ENCODE data around the gene NOS1.
"Not testable (repeated sequence)": the region's sequence is repeated elsewhere in the genome, so short reads cannot be mapped to it uniquely, and the experiment has no call there.

NOS1 gene

DNA sequence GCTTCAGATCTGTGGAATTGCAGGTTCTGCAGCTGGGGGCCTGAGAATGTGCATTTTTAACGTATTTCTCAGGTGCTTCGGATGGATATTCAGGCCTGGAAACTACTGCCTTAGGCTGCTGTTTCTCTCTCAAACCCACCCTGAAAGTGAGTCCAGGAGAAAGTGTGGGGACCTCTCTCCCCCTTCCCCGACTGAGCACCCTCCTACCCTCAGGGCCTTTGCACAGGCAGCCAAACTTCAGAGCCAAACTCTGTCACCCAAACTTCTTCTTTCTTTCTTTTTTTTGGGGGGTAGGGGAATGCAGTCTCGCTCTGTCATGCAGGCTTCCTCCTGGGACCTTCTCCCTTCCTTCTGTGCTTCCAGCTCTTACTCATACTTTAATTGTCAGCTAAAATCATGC lies 88.7 kb downstream of the NOS1 start:
- DNase-seq, result no peak

DNA sequence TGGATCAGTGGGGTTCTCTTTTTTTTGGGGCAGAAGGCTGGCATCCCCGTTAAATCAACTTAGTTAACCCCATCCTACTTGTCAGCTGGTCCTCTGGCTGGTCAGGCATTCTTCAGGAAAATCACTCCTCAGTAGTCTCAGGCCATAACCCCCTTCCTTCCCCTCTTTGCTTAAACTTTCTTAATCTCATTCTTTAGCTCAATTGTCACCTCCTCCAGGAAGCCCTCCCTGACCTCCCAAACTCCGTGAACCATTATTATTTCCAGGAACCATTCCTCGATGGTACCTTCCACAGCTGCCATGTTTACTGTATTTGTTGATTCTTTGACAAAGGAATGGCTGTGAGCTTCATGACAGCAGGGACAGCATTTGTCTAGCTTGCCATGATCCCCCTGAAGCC lies 98.7 kb downstream of the NOS1 start:
- DNase-seq, result no peak

DNA sequence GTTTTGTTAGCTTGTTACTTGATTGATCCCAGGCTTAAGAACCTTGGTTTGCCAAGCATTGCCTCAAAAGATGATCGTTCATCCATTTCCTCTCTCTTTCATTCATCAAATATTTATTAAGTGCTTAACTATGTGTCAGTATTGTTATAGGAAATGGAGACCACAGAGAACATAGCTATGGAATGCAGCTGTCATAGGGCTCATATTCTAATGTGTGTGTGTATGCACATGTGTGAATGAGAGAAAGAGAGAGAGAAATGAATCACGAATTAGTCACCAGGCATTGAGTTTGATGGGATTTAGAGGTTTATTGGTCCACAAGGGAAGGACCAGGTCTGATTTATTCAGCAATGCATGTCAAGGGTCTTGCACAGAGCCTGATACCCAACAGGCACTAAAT lies 100.2 kb downstream of the NOS1 start:
- no peak for DNase-seq

DNA sequence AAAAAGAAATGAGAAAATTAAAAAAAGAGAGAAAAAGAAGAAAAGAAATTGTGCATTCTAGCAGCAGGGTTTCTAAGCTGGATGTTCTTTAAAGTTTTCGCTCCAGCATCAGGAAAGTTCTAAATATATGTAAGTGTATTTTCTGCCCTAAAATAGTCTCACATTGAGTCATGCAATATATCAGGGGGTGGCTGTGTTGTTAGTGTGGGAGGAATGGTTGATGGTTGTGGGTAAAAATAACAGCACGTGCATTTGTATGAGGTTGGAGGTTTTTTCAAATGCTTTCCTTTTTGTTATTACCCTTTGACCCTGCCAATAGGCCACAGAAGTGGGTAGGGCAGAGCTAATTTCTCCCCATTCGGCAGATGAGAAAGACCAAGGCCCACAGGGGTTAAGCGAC lies 106.0 kb downstream of the NOS1 start:
- DNase-seq, result no peak

DNA sequence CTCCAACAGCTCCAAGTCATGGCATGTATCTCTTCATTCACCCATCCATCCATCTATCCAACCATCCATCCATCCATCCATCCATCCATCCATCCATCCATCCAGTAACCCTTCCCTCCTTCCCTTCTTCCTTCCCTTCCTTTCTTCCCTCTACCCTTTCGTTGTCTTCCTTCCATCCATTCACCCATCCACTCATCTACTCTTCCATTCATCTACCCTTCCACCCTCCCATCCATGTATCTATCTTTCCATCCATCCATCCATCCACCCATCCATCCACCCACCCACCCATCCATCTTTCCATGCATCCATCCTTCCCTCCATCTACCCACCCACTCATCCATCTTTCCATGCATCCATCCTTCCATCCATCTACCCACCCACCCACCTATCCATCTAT lies 117.9 kb downstream of the NOS1 start:
- no peak for DNase-seq

DNA sequence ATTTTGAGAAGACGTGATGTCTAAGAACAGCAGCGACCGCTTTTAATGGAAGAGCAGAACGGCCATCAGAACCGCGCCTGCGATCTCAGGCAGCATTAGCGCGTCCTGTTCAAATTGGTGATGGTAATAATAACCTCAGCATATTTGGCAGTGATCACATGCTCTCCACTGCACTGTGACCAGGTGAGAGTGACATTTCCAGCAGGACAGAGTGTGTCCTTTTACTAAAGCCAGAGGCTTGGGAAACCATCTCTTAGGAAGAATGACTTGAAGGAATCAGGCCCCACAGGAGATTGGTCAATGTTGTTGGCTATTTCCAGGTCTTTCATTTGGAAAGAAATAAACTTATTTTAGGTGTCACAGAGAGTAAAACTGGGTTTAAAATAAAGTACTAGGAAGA lies 119.7 kb downstream of the NOS1 start:
- no peak for DNase-seq

DNA sequence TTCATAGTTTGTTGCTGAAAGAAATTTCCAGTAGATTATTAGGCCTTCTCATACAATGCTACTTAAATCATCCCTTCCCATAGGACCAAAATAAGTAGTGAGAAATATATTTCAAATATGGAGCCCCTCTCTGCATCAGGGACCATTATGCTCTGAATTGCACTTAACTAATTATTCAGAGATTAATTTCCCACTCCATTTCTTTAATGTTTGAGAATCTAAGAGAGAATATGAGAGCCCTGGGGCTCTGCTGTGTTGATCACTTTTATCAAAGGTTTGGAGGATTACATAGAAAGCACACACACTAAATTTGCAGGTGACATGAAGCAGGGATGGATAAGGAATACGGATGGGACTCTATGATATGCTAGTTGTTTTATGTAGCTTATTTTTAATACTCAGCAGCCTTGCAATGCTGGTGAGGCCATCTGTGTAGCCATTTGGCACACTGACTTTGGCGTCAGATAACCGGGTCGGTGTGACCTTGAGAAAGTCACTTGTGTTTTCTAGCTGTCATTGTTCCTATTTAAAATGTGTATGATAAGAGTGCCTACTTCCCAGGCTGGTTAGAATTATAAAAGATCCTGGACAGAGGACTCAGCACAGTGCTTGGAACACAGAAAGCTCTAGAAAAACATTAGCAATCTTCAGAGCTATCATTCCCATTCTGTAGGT lies 121.2 kb downstream of the NOS1 start:
- no peak for DNase-seq

DNA sequence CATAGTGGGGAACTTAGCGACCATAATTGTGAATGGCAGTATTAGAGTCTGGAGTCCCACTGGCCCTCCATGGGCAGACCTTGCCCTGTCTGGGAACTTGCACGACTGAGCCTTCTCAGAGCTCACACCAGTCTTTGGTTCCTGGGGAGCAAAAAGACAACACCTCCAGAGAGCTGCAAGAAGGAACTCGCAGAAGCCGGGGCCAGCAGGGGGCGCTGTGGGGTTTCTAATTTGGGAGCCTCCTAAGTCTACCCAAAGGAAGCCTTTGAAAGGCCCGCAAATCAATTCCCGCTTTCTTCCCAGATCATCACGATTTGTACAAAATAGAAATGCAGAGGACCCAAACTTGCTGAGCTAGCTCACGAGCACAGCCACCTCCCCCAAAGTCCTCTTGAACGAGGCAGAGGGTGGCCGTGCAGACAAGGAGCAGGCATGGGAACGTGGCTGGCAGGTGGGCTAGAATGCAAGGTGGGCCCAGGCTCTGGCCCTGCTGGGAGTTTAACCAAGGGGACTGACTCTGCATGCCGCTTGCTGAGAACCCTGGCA lies 124.9 kb downstream of the NOS1 start:
- DNase-seq, result peak in 50 of 51 donors; percentile 4 to 90 (median 67)

DNA sequence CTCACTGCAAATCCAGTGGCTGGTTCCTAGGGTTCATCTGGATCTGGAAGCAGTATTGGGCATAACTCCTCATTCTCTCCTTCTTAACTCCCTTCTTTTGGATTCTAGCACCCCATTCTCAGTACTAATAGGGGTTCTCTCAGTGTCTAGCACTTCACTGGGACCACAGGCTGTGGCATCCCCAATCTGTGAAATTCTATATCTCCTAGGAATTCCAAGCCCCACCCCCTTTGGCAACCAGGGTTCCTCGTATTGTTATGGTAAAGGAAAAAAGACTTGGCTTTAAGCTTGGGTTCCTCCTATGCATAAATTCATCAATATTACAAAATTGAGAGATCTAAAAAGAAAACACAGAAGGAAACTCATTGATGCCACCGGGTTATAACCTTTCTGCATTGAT lies 126.2 kb downstream of the NOS1 start:
- DNase-seq, result no peak

DNA sequence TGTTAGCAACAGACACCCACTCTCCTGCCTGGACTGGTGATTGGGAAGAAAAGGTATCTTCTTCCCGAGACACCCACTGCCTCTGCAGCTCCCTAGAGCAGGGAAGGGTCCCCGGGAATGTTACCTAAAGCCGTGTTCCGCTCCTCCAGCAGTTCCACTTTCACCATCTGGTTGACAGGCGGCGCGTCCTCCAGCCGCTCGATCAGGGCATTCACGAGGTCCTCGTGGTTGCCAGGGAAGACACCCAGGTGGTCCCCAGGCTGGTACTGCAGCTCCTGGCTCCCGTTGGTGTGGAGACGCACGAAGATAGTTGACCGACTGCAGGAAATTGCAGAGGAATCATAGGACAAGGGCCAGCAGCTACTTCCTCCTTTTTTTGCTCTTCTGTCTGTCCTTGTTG lies 127.0 kb downstream of the NOS1 start:
- no peak for DNase-seq

DNA sequence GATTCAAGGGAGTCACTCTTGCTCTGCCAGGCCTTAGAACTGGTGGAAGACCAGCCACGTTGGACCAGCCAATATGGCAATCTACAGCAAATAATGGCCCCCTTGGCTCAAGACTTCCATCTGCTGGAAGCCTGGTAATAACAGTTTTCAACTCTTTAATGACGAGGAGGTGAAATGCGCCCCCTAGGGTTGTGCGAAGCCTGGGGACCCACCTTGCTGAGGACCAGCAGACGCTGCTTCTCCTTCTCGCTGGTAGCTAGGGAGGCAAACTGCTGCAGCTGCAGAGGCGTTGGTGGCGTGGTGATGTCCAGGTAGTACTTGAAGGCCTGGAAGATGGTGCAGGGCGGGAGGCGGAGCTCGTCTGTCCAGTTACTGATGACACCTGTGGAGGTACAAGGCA lies 129.7 kb downstream of the NOS1 start:
- DNase-seq, result no peak

DNA sequence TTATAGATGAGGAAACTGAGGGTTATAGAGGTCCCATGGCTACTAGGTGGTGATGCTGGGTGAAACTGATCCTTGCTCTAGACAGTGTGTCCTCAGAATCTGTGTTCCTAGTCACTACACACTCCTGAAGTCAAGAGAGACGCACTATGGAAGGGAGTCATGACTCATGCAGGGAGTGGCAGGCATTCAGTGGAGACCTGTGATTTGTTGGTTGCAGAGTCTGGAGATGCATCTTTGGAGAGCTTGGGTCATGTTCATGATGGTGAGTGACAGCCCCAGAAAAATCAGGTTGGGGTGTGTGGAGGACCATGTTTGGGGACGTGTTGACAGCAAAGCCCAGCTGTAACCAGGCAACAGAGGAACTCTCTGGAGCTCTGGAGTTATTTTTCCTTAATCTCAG lies 133.2 kb downstream of the NOS1 start:
- peak in 7 of 51 donors; percentile 2 to 22 (median 4) for DNase-seq

DNA sequence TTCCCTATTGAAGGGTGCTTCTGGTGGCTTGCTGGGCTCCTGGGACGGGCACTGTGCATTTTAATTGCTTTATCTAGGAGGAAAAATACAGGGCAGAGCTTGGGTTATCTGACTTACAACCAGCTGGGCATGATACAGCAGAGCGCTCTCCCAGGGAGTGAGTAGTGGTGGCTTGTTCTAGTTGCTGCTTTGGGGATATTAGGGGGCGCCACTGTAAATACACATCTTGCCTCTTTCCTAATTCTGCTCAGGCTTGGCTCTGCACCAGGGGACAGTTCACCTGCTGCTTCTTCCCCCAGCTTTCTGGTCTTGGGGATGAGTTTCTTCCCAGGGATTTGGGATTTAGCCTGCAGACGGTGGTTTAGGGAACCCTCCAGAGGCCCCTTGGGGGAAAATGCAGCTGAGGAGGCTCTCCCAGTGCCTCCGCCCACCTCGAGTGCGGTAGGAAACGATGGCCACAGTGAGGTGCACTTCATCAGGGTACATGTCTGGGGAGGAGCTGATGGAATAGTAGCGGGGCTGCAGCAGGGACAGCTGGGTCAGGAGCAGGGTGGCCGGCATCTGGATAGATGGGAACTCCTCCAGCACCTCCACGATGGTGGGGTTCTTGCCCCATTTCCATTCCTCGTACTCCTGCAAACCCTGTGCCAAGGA lies 134.3 kb downstream of the NOS1 start:
- DNase-seq, result no peak

DNA sequence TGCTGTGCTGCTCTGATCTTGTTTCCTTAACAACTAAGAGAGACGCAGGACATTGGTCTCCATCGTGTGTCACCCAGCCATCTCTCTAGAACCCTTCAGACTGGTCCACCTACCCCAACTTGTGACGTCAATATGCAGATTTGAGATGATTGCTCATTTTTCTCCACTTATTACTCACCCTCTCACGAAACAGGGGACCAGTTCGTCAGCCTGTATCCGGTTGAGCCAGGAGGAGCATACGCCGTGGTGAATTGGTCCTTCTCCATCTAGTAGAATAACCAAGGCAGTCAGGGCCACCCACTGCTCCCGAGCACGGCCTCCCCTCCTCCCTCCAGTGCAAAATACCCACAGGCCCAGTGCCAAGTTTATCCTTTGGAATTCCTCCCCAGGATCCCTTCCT lies 134.9 kb downstream of the NOS1 start:
- DNase-seq, result no peak

DNA sequence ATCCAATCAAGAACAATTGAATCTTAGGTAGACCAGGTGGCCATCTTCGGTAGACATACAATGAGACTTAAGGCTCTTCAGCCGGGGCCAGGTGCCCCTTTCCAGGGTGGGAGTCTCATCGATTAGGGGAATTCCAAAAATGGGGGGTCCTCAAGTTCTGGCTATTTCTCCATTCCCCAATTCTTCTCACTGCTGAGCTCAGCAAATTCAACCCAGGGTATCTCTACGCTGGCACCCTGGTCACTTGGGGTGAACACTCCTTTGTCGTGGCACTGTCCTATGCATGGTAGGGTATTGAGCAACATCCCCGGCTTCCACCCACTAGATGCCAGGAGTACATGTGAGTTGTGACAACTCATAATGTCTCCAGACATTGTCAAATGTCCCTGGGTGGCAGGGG lies 136.2 kb downstream of the NOS1 start:
- no peak for DNase-seq

DNA sequence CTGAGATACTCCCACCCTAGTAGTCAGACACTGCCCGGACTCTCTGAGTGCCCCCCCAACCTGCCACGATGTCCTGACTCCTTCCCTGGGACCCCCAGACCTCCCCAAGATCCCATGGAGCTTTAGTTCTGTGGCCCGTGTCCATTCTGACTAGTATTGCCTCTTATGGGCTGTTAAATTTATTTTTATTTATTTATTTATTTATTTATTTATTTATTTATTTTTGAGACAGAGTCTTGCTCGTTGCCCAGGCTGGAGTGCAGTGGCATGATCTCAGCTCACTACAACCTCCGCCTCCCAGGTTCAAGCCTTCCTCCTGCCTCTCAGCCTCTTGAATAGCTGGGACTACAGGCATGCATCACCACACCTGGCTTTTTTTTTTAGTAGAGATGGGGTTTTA lies 140.5 kb downstream of the NOS1 start:
- DNase-seq, result not testable (repeated sequence)

DNA sequence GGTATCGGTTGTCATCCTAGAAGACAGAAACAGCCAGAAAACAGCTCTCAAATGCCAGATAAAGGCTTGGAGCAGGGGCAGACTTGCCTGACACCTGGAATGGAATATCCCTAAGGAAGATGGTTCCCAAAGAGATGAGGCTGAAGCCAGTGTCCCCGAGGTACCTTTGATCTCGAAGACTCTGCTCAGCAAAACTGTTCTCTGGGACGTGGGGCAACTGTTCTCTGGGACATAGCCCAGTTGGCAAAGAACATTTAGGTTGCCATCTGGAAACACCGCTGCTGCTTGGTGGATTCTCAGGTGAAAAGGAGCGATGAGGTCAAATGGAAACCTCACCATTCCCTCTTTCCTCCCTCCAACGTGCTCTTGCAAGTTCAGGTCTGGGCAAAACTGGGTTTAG lies 143.3 kb downstream of the NOS1 start:
- no peak for DNase-seq

DNA sequence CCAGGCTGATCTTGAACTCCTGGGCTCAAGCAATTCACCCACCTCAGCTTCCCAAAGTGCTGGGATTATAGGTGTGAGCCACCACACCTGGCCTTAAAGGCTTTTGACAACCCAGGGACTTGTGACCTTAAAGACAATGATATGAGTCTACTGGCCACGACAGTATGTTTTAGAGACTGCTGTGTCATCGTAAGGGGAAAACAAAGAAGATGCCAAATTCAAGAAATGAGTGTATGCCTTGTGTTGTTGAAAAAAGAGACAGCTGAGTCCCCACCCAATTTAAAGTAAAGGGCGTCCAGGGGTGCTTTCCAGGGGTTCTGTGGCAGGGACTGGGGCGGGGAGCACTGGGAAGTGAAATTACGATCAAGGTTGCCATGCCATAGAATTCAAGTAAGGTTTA lies 144.7 kb downstream of the NOS1 start:
- no peak for DNase-seq

DNA sequence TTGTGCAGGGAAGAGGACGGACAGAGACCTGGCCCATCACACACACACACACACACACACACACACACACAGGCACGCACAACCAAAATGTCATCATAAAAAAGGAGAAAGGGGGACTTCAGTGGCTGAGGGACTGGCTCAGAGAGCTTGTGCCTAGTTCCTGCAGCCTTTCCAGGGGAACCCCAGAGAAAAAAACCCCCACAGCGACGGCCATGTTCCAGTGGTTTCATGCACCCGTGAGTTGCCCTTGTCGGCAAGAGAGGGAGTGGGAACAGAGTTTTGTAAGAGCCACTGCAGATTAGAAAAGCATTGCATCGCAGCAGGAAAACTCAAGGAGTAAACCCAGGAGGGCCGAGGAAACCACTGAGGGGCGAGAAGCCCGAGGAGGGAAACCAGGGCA lies 146.6 kb downstream of the NOS1 start:
- no peak for DNase-seq

DNA sequence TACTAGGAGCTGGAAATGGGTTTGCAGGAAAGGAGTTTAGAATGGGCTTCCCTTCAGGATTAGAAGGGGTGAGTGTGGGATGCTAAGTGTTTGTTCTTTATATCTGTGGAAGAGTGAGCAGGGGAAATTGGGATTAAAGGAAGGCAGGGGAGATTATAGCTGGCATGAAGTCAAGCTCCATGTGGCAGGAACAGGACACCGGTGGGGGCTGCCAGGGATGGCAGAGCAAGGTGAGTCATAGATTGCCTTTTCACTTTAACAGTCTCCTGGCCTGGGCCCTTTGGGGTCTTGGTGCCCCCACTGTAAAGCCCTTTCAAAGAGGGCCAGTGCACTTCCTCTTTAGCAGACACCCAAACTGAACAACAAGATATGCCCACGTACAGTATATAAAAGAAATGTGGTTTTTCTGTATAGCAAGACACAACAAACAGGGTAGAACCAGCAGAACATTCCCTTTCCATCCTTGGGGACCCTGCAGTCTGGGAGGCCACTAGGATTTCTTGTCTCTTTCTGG lies 148.1 kb downstream of the NOS1 start:
- DNase-seq, result no peak

DNA sequence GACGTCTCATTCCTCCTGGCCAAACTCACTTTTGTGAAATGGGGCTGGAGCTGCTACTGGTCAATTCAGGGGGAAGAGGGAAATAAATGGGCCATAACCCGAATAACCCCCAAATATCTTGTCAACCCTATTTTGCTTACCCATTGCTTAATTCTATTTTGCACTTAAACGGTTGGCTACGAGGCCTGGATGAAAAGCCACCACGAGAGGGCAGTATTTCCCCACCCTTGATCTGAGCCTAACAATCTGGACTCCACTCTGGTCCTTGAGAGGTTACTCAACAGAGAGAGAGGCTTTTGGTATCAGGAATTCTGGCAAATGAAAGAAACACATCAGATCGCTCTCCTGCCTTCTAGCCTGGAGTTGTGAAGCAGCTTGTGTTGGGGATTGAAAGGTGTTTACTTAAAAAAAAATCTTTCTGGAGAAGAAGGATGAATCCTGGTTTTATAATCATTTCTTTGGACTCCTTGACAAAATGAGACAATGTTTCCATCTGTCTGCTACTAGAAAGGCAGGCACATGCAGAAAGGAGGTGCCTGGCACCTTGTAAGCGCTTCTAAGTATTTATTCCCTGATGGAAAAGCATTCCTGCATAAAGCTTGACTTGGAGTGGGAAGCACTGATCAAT lies 148.7 kb downstream of the NOS1 start:
- peak in 45 of 51 donors; percentile 1 to 84 (median 41) for DNase-seq

DNA sequence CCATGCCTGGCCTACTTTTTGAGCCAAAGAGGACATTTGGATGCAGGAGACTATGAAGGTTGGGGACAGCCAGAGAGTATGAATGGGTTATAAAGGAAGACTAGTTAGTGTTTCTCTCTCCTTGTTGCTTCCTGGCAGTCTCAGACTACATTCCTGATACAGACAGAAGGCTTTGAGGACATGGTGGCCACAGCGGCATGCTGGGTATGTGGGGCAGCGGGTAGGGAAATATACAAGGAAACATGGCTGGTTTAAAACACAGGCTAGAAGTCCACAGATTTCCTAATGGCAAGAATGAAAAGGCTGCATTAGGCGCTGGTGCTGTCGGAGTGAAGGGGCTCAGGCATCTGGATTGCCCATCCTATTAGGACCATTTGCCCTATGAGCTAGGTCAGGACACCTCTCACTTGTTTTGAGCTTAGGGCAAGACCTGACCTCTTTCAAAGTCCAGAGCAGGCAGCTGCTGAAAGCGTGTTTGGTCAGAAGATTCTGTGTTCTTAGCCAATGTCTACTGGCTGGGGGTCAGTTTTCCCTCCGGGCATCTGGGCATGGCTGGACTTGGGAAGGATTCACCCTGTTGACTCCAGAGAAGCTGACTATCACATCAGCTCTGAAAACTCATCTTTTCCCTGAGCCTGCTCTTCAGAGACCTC lies 151.0 kb downstream of the NOS1 start:
- DNase-seq, result no peak
